Fibroblast of lung (primary cell): ENCODE measurements around the gene FANCG.

ENCODE experiments used
- EZH2 ChIP-seq: IDR thresholded peaks from 2 replicates; pipeline ENCODE4 v1.5.1; 2012; ENCODE audit warnings: low read length, control low read depth, mild to moderate bottlenecking; ENCODE audit errors: missing control alignments
- TF ChIP-seq, protein P1 (sequence below), 2 donors: IDR thresholded peaks in 1 of 2; conservative IDR thresholded peaks in 1 of 2; 1 replicate in 1 of 2; 2 replicates in 1 of 2; pipeline ENCODE4 v1.5.1; 2011 to 2012; ENCODE audit warnings: low read length in 2 of 2, control low read depth in 1 of 2, inconsistent platforms in 1 of 2, low read depth in 1 of 2, mild to moderate bottlenecking in 1 of 2

DNA sequence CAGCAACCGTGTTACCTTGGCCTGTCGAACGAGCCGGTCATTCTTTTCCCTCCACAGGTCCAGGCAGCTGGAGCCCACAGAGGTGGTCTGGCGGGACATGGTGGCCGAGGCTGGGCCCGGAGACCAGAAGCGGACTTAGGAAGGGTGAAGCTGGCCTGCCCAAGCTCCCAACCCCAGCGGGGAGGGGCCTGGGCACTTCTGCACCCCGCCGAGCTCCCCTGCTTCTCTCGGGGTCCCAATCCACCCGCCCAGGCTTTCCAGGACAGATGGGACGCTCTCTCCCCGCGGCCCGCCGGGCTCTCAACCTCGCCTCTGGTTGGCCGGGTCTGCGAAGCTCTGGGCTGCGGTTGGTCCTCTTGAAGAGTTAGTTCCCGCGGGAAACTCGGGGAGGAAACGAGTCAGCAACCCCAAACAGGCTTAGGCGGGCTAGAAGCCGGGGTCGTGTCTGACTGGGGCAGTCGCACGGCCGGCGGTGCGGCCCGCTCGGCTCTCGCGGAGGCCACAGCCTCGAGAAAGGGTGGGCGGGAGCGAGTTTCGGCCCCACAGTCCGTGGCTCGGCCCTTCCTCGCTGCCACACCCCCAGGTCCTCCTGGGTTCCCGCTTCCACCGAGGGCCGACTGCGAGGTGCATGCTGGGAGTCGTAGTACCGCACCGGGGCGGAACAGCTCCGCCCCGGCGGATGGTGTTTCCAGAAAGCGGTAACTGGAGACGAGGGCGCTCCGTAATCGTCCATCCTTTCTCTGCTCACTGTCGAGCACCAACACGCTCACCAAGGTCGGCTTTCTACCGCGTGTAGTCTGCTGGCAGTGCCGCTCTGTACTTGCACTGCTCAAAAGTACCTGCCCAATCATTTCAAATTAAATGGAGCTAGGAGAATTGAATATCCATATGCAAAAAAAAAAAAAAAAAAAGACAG is at the start of gene FANCG:
- TF ChIP-seq, protein P1, sequence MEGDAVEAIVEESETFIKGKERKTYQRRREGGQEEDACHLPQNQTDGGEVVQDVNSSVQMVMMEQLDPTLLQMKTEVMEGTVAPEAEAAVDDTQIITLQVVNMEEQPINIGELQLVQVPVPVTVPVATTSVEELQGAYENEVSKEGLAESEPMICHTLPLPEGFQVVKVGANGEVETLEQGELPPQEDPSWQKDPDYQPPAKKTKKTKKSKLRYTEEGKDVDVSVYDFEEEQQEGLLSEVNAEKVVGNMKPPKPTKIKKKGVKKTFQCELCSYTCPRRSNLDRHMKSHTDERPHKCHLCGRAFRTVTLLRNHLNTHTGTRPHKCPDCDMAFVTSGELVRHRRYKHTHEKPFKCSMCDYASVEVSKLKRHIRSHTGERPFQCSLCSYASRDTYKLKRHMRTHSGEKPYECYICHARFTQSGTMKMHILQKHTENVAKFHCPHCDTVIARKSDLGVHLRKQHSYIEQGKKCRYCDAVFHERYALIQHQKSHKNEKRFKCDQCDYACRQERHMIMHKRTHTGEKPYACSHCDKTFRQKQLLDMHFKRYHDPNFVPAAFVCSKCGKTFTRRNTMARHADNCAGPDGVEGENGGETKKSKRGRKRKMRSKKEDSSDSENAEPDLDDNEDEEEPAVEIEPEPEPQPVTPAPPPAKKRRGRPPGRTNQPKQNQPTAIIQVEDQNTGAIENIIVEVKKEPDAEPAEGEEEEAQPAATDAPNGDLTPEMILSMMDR (conservative IDR thresholded peaks at IDR 0.05 in 1 of 2, IDR thresholded peaks at IDR 0.05 in 1 of 2; ENCODE audit: low read depth in 1 of 2, low read length in 2 of 2), result no peak
- TF ChIP-seq EZH2, result no peak
